ENCODE data around the gene ATG9B. TPM values are rescaled to one million over a fixed set of nuclear protein-coding genes. Genes with fewer than 3 reads are reported as not detected.

Gene ATG9B
- total RNA-seq, 3 donors from 2014 or later (not counting 1 experiment from before 2014, with no cell fraction given): 4.4 to 4.6 (median 4.5) TPM

DNA sequence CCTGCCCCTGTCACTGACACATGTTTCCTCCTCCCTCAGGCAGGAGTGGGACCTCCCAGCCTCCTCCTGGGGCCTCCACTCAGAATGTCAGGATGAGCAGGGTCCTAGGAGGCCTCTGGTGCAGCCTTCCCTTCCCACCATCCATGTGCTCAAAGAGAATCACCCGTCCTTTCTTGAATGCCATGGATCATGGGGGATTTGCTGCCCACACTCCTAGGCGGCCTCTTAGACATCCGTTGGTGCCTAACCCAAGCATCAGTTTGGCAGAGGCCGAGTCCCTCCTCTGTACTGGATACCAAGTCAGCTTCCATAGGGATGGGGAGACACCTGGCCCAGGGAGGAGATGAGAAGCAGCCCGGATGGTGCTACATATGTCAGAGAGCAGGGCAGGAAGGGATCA, 26.5 kb downstream of the ATG9B start:
- Histone ChIP-seq H3K27ac (ENCODE audit: low read length) (no peak overlapping the region), H3K9me3 (ENCODE audit: control insufficient read depth, insufficient read depth, low read length) (peaks cover 13% of the 10 kb centered on the region), H3K36me3 (ENCODE audit: control insufficient read depth, insufficient read depth, low read length) (no peaks in the 10 kb centered on the region), H3K27me3 (ENCODE audit: control insufficient read depth, insufficient read depth, low read length) (no peaks in the 10 kb centered on the region), H3K4me3 (ENCODE audit: low read length) (no peak overlapping the region), H3K4me1 (ENCODE audit: control insufficient read depth, insufficient read depth, low read length) (peaks cover 70% of the 10 kb centered on the region)
- Mint-ChIP-seq H3K27me3 (ENCODE audit: low read depth in 2 of 2) (peaks cover 0 to 3% of the 10 kb centered on the region in 2 donors), H3K4me1 (peaks cover 13 to 47% of the 10 kb centered on the region in 2 donors), H3K9me3 (no peaks in the 10 kb centered on the region), H3K4me3 (no peak overlapping the region), H3K36me3 (no peaks in the 10 kb centered on the region), H3K27ac (no peak overlapping the region)
- ATAC-seq (no peak), DNase-seq (no peak)
- WGBS (ENCODE audit: insufficient coverage): 93% methylated on average over 5 of the region's 5 CpGs
- intact Hi-C loops (cut with micrococcal nuclease): no loop called here
- TF ChIP-seq, protein P1, sequence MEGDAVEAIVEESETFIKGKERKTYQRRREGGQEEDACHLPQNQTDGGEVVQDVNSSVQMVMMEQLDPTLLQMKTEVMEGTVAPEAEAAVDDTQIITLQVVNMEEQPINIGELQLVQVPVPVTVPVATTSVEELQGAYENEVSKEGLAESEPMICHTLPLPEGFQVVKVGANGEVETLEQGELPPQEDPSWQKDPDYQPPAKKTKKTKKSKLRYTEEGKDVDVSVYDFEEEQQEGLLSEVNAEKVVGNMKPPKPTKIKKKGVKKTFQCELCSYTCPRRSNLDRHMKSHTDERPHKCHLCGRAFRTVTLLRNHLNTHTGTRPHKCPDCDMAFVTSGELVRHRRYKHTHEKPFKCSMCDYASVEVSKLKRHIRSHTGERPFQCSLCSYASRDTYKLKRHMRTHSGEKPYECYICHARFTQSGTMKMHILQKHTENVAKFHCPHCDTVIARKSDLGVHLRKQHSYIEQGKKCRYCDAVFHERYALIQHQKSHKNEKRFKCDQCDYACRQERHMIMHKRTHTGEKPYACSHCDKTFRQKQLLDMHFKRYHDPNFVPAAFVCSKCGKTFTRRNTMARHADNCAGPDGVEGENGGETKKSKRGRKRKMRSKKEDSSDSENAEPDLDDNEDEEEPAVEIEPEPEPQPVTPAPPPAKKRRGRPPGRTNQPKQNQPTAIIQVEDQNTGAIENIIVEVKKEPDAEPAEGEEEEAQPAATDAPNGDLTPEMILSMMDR (IDR thresholded peaks at IDR 0.05): no peak

DNA sequence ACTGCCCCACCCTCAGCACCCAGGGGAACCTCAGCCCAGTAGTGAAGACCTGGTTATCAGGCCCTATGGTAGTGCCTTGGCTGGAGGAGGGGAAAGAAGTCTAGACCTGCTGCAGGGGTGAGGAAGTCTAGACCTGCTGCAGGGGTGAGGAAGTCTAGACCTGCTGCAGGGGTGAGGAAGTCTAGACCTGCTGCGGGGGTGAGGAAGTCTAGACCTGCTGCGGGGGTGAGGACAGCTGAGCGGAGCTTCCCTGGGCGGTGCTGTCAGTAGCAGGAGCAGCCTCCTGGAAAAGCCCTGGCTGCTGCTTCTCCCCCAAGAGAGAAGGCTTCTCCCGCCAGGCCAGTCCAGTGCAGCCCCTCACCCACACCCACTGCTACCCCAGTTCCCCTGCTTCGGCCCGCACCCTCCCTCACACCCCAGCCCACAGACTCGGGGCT, 27.2 kb downstream of the ATG9B start:
- Mint-ChIP-seq H3K27me3 (ENCODE audit: low read depth in 2 of 2) (peaks cover 0 to 3% of the 10 kb centered on the region in 2 donors), H3K4me3 (no peak overlapping the region), H3K9me3 (no peaks in the 10 kb centered on the region), H3K27ac (no peak overlapping the region), H3K36me3 (no peaks in the 10 kb centered on the region), H3K4me1 (peaks cover 13 to 47% of the 10 kb centered on the region in 2 donors)
- DNase-seq: no peak
- 57% methylated on average over 8 of the region's 8 CpGs for WGBS (ENCODE audit: insufficient coverage)
- ATAC-seq: no peak
- TF ChIP-seq, protein P1 (IDR thresholded peaks at IDR 0.05): no peak
- Histone ChIP-seq H3K4me1 (ENCODE audit: control insufficient read depth, insufficient read depth, low read length) (peaks cover 70% of the 10 kb centered on the region), H3K36me3 (ENCODE audit: control insufficient read depth, insufficient read depth, low read length) (no peaks in the 10 kb centered on the region), H3K27ac (ENCODE audit: low read length) (no peak overlapping the region), H3K9me3 (ENCODE audit: control insufficient read depth, insufficient read depth, low read length) (peaks cover 13% of the 10 kb centered on the region), H3K4me3 (ENCODE audit: low read length) (no peak overlapping the region), H3K27me3 (ENCODE audit: control insufficient read depth, insufficient read depth, low read length) (no peaks in the 10 kb centered on the region)
- intact Hi-C loops (cut with micrococcal nuclease): no loop called here

DNA sequence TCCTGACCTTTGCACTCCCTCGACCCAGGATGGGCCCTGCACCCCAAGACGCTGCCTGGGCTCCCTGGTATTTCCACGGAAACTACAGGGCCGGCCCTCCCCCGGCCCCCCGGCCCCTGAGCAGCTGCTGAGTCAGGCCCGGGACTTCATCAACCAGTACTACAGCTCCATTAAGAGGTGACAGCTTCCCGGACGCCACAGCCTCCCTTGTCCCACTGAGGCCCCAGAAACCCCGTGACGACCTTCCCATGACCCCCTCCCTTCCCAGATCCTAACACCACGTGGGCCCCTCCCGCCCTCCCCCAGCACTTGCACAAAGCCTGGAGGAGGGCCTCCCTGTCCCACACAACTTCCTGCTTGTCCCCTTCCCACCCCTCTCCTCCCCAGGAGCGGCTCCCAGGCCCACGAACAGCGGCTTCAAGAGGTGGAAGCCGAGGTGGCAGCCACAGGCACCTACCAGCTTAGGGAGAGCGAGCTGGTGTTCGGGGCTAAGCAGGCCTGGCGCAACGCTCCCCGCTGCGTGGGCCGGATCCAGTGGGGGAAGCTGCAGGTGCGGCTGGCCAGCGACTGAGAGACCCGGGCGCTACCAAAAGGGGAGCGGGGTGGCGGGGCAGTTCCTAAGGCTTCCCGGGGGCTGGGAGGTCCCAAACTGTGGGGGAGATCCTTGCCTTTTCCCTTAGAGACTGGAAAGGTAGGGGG, 27.8 kb downstream of the ATG9B start:
- 13% methylated on average over 30 of the region's 31 CpGs for whole genome bisulfite sequencing (ENCODE audit: insufficient coverage)
- peaks cover 13% of the 10 kb centered on the region for H3K9me3 ChIP-seq (ENCODE audit: control insufficient read depth, insufficient read depth, low read length)
- ATAC-seq (no peak), DNase-seq (no peak)
- Mint-ChIP-seq H3K36me3 (no peaks in the 10 kb centered on the region), H3K9me3 (no peaks in the 10 kb centered on the region), H3K4me3 (no peak overlapping the region), H3K4me1 (peaks cover 13 to 41% of the 10 kb centered on the region in 2 donors), H3K27ac (no peak overlapping the region), H3K27me3 (ENCODE audit: low read depth in 2 of 2) (no peaks in the 10 kb centered on the region)
- no peaks in the 10 kb centered on the region for H3K36me3 ChIP-seq (ENCODE audit: control insufficient read depth, insufficient read depth, low read length)
- intact Hi-C loops (cut with micrococcal nuclease): no loop called here
- H3K27ac ChIP-seq (ENCODE audit: low read length): no peak overlapping the region
- H3K27me3 ChIP-seq (ENCODE audit: control insufficient read depth, insufficient read depth, low read length): no peaks in the 10 kb centered on the region
- H3K4me1 ChIP-seq (ENCODE audit: control insufficient read depth, insufficient read depth, low read length): peaks cover 65% of the 10 kb centered on the region
- H3K4me3 ChIP-seq (ENCODE audit: low read length): no peak overlapping the region
- TF ChIP-seq, protein P1 (IDR thresholded peaks at IDR 0.05): no peak
